ENCODE measurements around the gene PLS3.

DNA sequence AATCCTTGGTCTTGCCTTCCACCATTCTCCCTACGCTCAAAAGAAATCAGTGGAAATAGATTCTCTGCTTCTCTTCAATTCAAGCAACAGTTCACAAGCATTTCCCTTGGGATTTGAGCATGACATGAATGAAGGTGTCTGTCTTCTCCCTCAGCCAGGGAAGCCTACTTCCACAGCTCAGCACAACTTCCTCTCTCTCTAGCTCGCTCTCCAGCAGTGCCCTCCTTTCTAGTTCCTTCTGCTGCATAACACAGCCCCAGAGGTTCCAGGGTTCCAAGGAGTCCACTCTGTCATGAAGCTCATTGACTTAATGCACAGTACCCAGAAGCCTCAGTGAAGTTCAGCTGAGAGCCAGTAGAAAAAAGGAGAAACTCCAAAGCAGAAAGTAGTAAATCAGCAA, 81.3 kb downstream of the PLS3 start:
- TF ChIP-seq, protein P1, sequence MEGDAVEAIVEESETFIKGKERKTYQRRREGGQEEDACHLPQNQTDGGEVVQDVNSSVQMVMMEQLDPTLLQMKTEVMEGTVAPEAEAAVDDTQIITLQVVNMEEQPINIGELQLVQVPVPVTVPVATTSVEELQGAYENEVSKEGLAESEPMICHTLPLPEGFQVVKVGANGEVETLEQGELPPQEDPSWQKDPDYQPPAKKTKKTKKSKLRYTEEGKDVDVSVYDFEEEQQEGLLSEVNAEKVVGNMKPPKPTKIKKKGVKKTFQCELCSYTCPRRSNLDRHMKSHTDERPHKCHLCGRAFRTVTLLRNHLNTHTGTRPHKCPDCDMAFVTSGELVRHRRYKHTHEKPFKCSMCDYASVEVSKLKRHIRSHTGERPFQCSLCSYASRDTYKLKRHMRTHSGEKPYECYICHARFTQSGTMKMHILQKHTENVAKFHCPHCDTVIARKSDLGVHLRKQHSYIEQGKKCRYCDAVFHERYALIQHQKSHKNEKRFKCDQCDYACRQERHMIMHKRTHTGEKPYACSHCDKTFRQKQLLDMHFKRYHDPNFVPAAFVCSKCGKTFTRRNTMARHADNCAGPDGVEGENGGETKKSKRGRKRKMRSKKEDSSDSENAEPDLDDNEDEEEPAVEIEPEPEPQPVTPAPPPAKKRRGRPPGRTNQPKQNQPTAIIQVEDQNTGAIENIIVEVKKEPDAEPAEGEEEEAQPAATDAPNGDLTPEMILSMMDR (IDR thresholded peaks at IDR 0.05): no peak
- TF ChIP-seq POLR2A (IDR thresholded peaks at IDR 0.05): no peak
